IPS-11a (cell line): ENCODE data around the gene GBP3.
"Not testable (repeated sequence)": the region's sequence is repeated elsewhere in the genome, so short reads cannot be mapped to it uniquely, and the experiment has no call there.

ENCODE experiments used
- H3K4me3 ChIP-seq: one replicate; pipeline ENCODE4 v1.5.1; 2013; ENCODE audit warnings: low read depth, low read length, control low read depth

GBP3 gene

GRCh38 chr1:88980870-88981269 is 41.8 kb downstream of the GBP3 start:
- H3K4me3 ChIP-seq: no peak overlapping the region

- no peak overlapping the region for H3K4me3 ChIP-seq
Observed at GRCh38 chr1:88979749-88980116, 42.9 kb downstream of the GBP3 start.

GRCh38 chr1:88979054-88979748 is 43.5 kb downstream of the GBP3 start:
- no peak overlapping the region for H3K4me3 ChIP-seq

DNA sequence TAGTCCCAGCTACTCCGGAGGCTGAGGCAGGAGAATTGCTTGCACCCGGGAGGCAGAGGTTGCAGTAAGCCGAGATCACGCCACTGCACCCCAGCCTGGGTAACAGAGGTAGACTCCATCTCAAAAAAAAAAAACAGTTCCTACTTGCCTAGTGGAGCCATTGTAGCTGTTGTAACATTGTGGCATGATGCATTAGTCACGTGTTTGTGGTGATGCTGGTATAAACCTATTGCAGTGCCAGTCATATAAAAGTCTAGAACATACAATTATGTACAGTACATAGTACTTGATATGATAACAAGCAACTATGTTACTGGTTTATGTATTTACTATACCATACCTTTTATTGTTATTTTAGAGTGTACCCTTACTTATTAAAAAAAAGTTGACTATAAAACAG is 46.4 kb downstream of the GBP3 start:
- H3K4me3 ChIP-seq: no peak overlapping the region

- not testable (repeated sequence) for H3K4me3 ChIP-seq
Observed at GRCh38 chr1:88974616-88975172, 48.0 kb downstream of the GBP3 start.

DNA sequence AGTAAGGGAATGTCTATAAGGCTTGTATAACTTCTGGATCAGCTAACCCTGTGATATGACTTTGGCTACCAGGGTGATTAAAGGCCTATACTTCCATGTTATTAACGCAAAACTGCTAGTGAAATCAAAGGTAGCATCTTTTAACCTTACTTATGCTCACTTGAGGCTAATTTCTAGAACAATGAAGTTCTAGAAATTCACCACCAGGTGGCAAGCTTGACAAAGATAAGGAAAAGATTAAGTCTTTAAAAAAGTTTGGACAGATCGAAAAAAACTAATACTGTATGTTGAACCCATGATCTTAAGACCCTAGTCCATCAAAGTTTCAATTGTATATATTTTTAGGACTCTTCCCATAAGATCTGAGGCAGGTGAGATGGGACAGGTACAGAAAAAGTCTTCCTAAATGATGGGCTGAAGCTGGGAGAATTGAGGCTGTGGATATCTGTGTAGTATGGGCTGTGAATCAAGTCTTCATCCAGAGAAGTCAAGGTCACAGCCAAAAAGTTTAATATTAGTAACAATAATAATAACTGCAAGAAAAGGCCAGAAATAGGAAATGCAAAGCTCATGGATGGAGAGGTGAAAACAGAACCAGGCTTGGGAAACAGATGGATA is 49.0 kb downstream of the GBP3 start:
- no peak overlapping the region for H3K4me3 ChIP-seq

DNA sequence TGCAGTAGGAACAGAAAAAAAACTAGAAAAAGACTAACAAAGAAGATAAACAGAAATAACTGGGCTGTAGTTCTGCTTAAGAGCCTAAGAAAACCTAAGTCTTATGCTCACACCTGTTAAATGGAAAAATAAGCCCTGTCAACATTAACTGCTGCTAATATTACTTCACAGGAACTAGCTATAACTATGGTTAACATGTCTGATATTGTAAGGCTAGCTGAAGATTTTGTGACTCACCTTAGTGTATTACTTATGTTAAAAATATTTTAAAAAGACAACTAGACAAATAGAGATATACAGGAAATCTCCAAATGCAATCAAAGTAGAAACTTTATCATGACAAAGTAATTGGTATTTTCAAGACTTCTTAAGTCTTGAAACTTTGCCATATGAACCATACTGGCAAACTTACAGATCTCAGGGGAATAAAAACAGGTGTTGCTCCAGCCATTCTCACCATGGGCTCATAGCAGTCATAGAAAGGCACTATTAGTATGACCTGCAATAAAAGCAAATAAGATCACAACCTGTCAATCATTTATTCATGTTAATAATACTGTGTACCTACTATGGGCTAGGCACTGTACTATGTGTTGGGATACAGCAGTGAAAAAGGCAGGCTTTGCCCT is 60.9 kb downstream of the GBP3 start:
- no peak overlapping the region for H3K4me3 ChIP-seq

GRCh38 chr1:88961081-88961480 is 61.6 kb downstream of the GBP3 start:
- no peak overlapping the region for H3K4me3 ChIP-seq
